Ascending aorta (tissue), 2 donors: ENCODE results near the gene UNC5B. TPM values are rescaled to one million over a fixed set of nuclear protein-coding genes. Genes with fewer than 3 reads are reported as not detected.

Source experiments
- DNase-seq, 2 donors: peaks; one replicate each; pipeline ENCODE4 v3.0.0-alpha.2; 2019; ENCODE audit warnings: low spot score in 2 of 2
- H3K27ac ChIP-seq, 2 donors: fragments of 200-600 bp; sonication (generic); one replicate each; pipeline ENCODE4 v1.5.1; 2016 to 2017; ENCODE audit warnings: mild to moderate bottlenecking in 1 of 2
- H3K27me3 ChIP-seq: fragments of 200-600 bp; sonication (generic); one replicate; pipeline ENCODE4 v1.5.1; 2017
- H3K36me3 ChIP-seq, 2 donors: fragments of 200-600 bp; sonication (generic); one replicate each; pipeline ENCODE4 v1.5.1; 2016
- H3K4me1 ChIP-seq, 2 donors: fragments of 200-600 bp; sonication (generic); one replicate each; pipeline ENCODE4 v1.5.1; 2016 to 2017; ENCODE audit warnings: mild to moderate bottlenecking in 1 of 2
- H3K4me3 ChIP-seq, 2 donors: fragments of 200-600 bp; sonication (generic); one replicate each; pipeline ENCODE4 v1.5.1; 2016 to 2017; ENCODE audit warnings: mild to moderate bottlenecking in 1 of 2
- H3K9me3 ChIP-seq, 2 donors: fragments of 200-600 bp; sonication (generic); one replicate each; pipeline ENCODE4 v1.5.1; 2016
- intact Hi-C: fragments of 100-400 bp; cut with DNase I; formaldehyde crosslinking; loops from one replicate; pipeline ENCODE4 v1.15.1; 2023
- total RNA-seq: library from RNA; depleted of rRNA; stranded (reverse); fragments of >200 nt; gene quantifications from one replicate; pipeline ENCODE4 v1.1.0, GENCODE V29; 2016
- TF ChIP-seq, protein P1 (sequence below), 3 experiments: fragments of 200-600 bp in 2 of 3; fragments of 450-650 bp in 1 of 3; sonication (generic) in 2 of 3; IDR thresholded peaks; one replicate each; pipeline ENCODE4 v1.5.1; 2016 to 2019; ENCODE audit warnings: antibody characterized with exemption in 3 of 3, mild to moderate bottlenecking in 1 of 3, moderate library complexity in 1 of 3

UNC5B gene
- total RNA-seq, 1 donor from 2014 or later, result 42.4 TPM

DNA sequence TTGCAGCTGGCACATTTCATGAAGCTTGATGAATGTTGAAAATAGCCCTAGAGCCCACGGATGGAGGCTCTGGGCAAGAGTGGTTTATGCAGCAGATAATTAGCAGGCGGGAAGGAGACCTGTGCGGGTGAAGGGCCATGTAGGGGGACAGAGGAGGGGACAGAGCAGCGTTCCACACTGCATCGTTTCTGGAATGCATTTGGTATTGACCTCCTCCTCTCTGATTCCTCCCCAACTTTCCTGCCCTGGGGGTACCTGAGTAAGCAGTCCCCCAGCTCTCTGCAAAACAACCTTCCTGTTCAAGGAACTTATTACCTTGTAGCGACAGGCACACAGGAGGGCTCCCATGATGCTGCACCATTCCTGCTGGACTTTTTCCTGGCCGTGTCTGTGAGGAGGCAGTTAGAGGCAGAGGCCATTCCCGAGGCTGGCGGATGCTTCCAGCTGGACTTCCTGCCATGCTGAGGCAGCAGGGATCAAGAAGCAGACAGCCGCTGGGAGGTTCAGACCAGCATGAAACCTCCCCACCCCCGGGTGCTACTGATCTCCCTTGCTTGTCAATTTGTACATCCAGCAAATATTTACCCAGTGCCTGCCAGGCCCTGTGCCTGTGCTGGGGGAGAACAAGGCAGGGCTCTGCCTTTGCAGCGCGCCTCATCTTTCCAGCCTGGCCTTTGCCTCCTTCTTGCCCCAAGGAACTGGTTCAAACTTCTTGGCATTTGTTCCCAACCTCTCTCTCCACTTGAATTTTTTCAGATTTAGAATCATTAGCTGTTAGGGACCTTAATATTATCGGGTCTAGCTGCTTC, 135.4 kb downstream of the UNC5B start:
- no peak overlapping the region for H3K27ac ChIP-seq
- intact Hi-C loops, result no loop called here

DNA sequence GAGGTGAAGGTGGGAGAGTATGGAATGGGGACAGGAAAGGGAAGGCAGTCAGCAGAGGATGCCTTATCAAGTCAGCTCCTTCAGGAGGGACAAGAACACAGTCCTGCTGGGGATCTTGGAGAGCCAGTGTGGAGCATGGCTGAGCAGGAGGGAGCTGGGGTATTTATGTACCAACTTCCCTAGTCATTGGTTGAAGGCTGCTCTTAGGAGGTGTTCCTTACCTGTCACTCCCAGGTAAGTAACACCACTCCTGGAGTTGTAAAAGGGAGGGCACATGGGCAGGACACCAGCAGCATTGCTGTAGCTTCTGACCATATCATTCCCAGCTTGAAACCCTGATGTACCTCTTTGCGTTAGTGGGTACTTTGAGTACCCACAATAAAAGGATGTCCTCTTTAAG, 136.5 kb downstream of the UNC5B start:
- no peak overlapping the region for H3K27ac ChIP-seq
- no peaks in the 10 kb centered on the region for H3K4me1 ChIP-seq
- intact Hi-C loops, result no loop called here
- no peaks in the 10 kb centered on the region for H3K9me3 ChIP-seq
- no peak overlapping the region for H3K4me3 ChIP-seq
- no peak for DNase-seq
- no peaks in the 10 kb centered on the region for H3K27me3 ChIP-seq
- H3K36me3 ChIP-seq, result peaks cover 0 to 14% of the 10 kb centered on the region in 2 donors
- TF ChIP-seq, protein P1, sequence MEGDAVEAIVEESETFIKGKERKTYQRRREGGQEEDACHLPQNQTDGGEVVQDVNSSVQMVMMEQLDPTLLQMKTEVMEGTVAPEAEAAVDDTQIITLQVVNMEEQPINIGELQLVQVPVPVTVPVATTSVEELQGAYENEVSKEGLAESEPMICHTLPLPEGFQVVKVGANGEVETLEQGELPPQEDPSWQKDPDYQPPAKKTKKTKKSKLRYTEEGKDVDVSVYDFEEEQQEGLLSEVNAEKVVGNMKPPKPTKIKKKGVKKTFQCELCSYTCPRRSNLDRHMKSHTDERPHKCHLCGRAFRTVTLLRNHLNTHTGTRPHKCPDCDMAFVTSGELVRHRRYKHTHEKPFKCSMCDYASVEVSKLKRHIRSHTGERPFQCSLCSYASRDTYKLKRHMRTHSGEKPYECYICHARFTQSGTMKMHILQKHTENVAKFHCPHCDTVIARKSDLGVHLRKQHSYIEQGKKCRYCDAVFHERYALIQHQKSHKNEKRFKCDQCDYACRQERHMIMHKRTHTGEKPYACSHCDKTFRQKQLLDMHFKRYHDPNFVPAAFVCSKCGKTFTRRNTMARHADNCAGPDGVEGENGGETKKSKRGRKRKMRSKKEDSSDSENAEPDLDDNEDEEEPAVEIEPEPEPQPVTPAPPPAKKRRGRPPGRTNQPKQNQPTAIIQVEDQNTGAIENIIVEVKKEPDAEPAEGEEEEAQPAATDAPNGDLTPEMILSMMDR (IDR thresholded peaks at IDR 0.05), result no peak

More for the DNA sequence above, 135.4 kb downstream of the UNC5B start:
- Histone ChIP-seq H3K36me3 (peaks cover 0 to 7% of the 10 kb centered on the region in 2 donors), H3K4me3 (no peak overlapping the region), H3K27me3 (no peaks in the 10 kb centered on the region), H3K4me1 (no peaks in the 10 kb centered on the region), H3K9me3 (no peaks in the 10 kb centered on the region)
- DNase-seq, result no peak
- TF ChIP-seq, protein P1 (IDR thresholded peaks at IDR 0.05), result no peak

DNA sequence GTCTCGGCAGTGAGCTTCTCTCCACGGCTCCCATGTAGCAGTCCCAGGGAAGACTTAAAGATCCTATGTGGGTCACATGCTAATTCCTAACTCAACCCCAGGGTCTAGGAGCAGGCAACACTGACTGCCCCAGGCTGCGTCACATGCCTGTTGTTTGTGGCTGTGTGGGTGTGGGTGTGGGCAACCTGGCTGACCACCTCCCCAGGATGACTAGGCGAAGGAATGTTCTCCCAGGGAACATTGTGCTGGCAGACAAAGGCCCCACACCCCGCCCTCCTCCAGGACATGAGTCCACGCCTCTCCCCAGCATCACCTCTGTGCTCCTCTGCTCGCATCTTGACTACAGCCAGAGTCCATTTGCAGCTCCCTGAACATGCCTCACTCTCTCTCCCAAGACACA, 137.0 kb downstream of the UNC5B start:
- TF ChIP-seq, protein P1 (IDR thresholded peaks at IDR 0.05), result no peak
- peaks cover 0 to 14% of the 10 kb centered on the region in 2 donors for H3K36me3 ChIP-seq
- intact Hi-C loops, result no loop called here

DNA sequence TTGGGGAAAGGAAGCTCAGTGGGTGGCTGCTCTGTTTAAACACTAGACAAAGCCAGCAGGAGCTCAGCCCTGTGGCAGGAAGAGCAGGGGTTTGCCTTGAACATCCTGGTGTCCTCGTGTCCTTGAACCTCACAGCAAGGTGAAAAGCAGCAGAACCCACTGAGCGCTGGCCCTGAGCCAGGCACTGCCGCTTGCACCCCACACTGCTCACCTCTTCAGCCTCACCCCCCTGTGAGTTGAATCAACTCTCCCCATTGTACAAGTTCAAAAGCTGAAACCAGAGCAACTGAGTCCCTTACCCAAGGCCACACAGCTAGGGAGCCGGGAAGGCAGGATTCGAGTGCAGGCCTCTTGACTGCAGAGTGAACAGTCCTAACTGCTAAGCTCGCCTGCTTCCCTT, 138.7 kb downstream of the UNC5B start:
- peaks cover 3 to 17% of the 10 kb centered on the region in 2 donors for H3K36me3 ChIP-seq
- H3K9me3 ChIP-seq, result no peaks in the 10 kb centered on the region

More for the DNA sequence above, 137.0 kb downstream of the UNC5B start:
- Histone ChIP-seq H3K27me3 (no peaks in the 10 kb centered on the region), H3K4me1 (no peaks in the 10 kb centered on the region), H3K4me3 (no peak overlapping the region), H3K27ac (no peak overlapping the region), H3K9me3 (no peaks in the 10 kb centered on the region)
- DNase-seq, result no peak

DNA sequence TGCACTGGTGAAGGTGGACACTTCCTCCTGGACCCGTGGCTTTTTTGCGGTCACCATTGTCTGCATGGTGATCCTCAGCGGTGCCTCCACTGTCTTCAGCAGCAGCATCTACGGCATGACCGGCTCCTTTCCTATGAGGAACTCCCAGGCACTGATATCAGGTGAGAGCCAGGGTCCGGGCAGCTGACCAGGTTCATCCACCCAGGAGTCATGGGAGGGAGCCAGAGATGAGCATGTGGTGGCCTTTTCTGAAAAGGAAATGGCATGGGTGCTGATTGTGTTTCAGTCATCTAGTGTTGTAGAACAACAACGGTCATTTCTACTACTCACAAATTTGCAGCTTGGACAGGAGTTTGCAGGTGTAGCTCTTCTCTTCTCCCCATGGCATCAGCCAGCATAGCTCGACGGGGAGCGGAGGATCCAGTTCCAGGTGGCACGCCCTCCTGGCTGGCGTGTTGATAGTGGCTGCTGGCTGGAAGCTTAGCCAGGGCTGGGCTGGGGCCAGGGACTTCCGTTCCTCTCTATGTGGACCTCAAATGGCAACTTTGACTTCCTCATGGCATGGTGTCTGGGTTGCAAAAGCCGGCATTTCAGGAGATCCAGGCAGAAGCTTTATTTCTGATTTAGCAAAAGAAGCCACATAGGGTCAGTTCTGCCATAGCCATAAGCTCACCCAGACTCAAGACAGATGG, 139.4 kb downstream of the UNC5B start:
- TF ChIP-seq, protein P1 (IDR thresholded peaks at IDR 0.05), result no peak
- no peaks in the 10 kb centered on the region for H3K4me1 ChIP-seq
- H3K27ac ChIP-seq, result no peak overlapping the region
- no peak for DNase-seq
- no peaks in the 10 kb centered on the region for H3K9me3 ChIP-seq
- H3K4me3 ChIP-seq, result no peak overlapping the region
- H3K27me3 ChIP-seq, result no peaks in the 10 kb centered on the region
- intact Hi-C loops, result no loop called here
- H3K36me3 ChIP-seq, result peaks cover 3 to 24% of the 10 kb centered on the region in 2 donors

More for the DNA sequence above, 138.7 kb downstream of the UNC5B start:
- intact Hi-C loops, result no loop called here
- H3K27me3 ChIP-seq, result no peaks in the 10 kb centered on the region
- H3K4me1 ChIP-seq, result no peaks in the 10 kb centered on the region
- H3K27ac ChIP-seq, result no peak overlapping the region
- DNase-seq, result no peak
- no peak overlapping the region for H3K4me3 ChIP-seq
- TF ChIP-seq, protein P1 (IDR thresholded peaks at IDR 0.05), result no peak

Other genes starting within 250 kb of the UNC5B start
- gene SLC29A3, start 106.7 kb downstream of the UNC5B start, total RNA-seq, result 0.64 TPM
- gene CDH23, start 184.3 kb downstream of the UNC5B start, total RNA-seq, result 40.9 TPM